BLaER1 (cell line): ENCODE data around the gene CHD9.
"Not testable (repeated sequence)": the region's sequence is repeated elsewhere in the genome, so short reads cannot be mapped to it uniquely, and the experiment has no call there.

Source experiments
- H3K27ac ChIP-seq: shearing (Covaris generic); formaldehyde crosslinking; 2 replicates; pipeline ENCODE4 v1.8.1; 2022
- H3K27me3 ChIP-seq: shearing (Covaris generic); formaldehyde crosslinking; 2 replicates; pipeline ENCODE4 v1.8.1; 2022
- H3K36me3 ChIP-seq: shearing (Covaris generic); formaldehyde crosslinking; 2 replicates; pipeline ENCODE4 v1.8.1; 2022
- H3K4me1 ChIP-seq: shearing (Covaris generic); formaldehyde crosslinking; 2 replicates; pipeline ENCODE4 v1.8.1; 2022
- H3K4me2 ChIP-seq: shearing (Covaris generic); formaldehyde crosslinking; 2 replicates; pipeline ENCODE4 v1.8.1; 2022
- H3K4me3 ChIP-seq: shearing (Covaris generic); formaldehyde crosslinking; 2 replicates; pipeline ENCODE4 v1.8.1; 2022
- H3K9ac ChIP-seq: shearing (Covaris generic); formaldehyde crosslinking; 2 replicates; pipeline ENCODE4 v1.8.1; 2022
- H3K9me3 ChIP-seq: shearing (Covaris generic); formaldehyde crosslinking; 2 replicates; pipeline ENCODE4 v1.8.1; 2022
- H4K20me1 ChIP-seq: shearing (Covaris generic); formaldehyde crosslinking; 2 replicates; pipeline ENCODE4 v1.8.1; 2022
- Cebpa-rat ChIP-seq: shearing (Covaris generic); IDR thresholded peaks from 2 replicates; pipeline ENCODE4 v1.8.1; 2022

CHD9 gene

DNA sequence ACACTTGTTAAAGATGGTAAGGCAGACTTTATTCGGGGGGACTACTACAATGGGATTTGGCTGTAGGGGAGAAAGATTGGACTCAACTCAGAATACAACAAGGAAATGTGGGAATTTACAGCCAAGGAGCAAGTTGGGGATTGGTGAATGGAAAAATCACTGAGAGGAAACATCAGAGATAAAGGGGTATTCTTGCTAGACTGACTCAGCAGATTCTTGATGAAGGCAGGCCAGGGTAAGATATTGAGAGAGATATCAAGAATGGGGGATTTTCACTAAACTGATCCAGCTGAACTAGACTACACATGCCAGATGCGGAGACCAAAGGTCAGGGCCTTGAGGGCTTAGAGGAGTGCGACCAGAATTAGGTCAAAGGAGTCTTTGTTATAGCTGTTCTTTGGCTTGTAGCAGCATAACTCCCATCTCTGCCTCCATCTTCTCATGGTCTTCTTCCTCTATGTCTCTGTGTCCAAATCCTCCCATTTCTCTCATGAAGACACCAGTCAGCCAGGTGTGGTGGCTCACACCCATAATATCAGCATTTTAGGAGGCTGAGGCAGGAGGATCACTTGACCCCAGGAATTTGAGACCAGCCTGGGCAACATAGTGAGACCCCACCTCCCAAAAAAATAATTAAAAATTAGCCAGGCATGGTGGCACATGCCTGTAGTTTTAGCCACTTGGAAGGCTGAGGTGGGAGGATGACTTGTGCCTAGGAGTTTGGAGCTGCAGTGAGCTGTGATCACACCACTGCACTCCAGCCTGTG is 19.4 kb upstream of the CHD9 start:
- Histone ChIP-seq H3K4me3 (no peak overlapping the region), H3K4me1 (peaks cover 6% of the 10 kb centered on the region), H4K20me1 (no peaks in the 10 kb centered on the region), H3K4me2 (no peak overlapping the region), H3K9me3 (peaks cover 15% of the 10 kb centered on the region), H3K36me3 (no peaks in the 10 kb centered on the region), H3K27ac (no peak overlapping the region), H3K9ac (no peak overlapping the region), H3K27me3 (no peaks in the 10 kb centered on the region)
- no peak for TF ChIP-seq Cebpa-rat

DNA sequence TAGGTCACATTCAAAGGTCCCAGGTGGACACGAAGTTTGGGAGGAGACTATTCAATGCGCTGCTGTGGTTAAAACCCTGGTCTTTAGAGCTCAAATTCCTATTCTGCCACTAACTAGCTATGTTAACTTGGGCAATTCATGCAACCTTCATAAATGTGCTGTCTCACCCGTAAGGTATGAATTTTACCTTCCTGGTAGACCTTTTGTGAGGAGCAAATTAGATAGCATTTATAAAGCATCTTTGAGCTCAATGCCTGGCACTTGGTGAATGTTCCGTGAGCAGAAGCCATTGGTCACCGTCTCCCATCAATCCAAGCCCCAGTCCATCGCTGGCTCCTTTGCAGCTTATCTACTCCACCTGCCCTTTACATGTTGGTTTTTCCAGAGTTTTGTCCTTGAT is 18.7 kb upstream of the CHD9 start:
- Histone ChIP-seq H4K20me1 (no peaks in the 10 kb centered on the region), H3K9me3 (peaks cover 15% of the 10 kb centered on the region), H3K36me3 (no peaks in the 10 kb centered on the region), H3K4me2 (no peak overlapping the region), H3K9ac (no peak overlapping the region), H3K27ac (no peak overlapping the region), H3K27me3 (no peaks in the 10 kb centered on the region), H3K4me3 (no peak overlapping the region), H3K4me1 (peaks cover 13% of the 10 kb centered on the region)
- TF ChIP-seq Cebpa-rat: no peak

DNA sequence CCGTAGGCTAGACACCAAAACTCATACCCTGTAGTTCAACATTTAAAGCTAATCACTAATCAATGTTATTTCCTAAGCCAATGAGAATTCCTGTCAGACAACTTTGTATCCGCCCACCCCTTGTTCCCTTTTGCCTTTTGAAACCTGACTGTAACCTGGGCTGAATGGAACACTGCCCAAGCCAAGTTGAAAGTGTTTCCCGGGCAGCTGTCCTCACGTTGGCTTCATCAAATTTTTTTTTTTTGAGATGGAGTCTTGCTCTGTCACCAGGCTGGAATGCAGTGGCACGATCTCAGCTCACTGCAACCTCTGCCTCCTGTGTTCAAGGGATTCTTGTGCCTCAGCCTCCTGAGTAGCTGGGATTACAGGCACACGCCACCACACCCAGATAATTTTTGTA is 18.1 kb upstream of the CHD9 start:
- not testable (repeated sequence) for H3K36me3 ChIP-seq, H3K4me3 ChIP-seq, H3K27me3 ChIP-seq, H4K20me1 ChIP-seq, H3K27ac ChIP-seq, H3K4me2 ChIP-seq, H3K9ac ChIP-seq
- peaks cover 15% of the 10 kb centered on the region for H3K9me3 ChIP-seq
- H3K4me1 ChIP-seq: peaks cover 20% of the 10 kb centered on the region

DNA sequence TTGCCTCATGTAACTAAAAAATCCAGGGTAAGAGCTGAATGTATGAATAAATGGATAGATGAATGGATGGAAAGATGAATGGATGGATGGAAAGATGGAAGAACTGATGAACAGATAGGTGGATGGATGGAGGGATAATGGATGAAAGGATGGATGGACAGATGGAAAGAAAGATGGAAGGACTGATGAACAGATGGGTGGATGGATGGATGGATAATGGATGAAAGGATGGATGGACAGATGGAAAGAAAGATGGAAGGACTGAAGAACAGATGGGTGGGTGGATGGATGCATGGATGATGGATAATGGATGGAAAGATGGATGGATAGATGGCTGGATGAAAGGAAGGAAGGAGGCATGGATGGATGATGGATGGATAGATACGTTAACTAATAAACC is 14.0 kb upstream of the CHD9 start:
- no peak overlapping the region; the same call in 1 of the 2 replicates for H3K9ac ChIP-seq
- no peaks in the 10 kb centered on the region for H3K36me3 ChIP-seq
- no peaks in the 10 kb centered on the region for H3K9me3 ChIP-seq
- H3K4me3 ChIP-seq: peak overlapping the region; percentile 25; the same call in 1 of the 2 replicates
- H3K27me3 ChIP-seq: no peaks in the 10 kb centered on the region
- no peak for TF ChIP-seq Cebpa-rat
- peaks cover 40% of the 10 kb centered on the region for H3K4me1 ChIP-seq
- H4K20me1 ChIP-seq: no peaks in the 10 kb centered on the region
- peak overlapping the region; percentile 82 for H3K27ac ChIP-seq
- peak overlapping the region; percentile 77 for H3K4me2 ChIP-seq

DNA sequence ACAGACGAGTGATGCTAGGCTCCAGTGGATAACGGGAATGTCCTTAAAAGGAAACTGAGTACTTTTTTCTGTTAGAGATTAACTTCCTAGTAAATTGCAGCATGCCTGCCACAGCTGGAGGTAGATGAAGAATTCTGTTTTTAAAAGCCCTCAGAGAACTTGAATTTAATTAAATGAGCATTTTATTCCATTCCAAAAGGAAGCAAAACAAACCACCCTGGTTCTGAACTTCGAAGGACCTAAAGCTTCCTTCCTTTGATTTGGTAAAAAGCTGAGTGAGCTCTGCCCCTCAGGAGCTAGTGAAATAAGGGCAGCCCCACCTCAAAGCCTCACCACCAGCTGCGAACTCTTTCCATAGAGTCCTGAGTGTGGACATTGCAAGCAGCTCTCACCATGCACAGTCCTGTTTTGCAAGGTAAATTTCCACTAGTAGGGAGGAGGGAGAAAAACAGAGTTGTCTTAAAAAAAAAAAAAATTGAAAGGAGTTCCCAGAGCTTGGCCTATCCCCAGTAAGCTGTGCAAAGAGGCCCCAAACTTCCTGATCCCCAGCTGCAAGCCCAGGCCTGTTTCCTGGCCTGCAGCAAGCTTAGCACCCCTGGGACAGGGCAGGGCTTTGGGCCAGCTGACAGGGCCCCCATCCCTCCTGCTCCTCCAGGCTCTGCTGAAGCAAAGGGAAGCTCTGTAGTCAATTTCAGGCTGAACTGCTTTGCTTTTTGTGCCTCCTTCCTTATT is 13.3 kb upstream of the CHD9 start:
- Histone ChIP-seq H3K4me3 (peak overlapping the region; percentile 25), H3K4me1 (peaks cover 40% of the 10 kb centered on the region), H3K36me3 (no peaks in the 10 kb centered on the region), H3K4me2 (peak overlapping the region; percentile 77), H3K27ac (peak overlapping the region; percentile 82), H3K9ac (peak overlapping the region; percentile 49), H3K9me3 (no peaks in the 10 kb centered on the region), H3K27me3 (no peaks in the 10 kb centered on the region), H4K20me1 (no peaks in the 10 kb centered on the region)
- TF ChIP-seq Cebpa-rat: no peak

DNA sequence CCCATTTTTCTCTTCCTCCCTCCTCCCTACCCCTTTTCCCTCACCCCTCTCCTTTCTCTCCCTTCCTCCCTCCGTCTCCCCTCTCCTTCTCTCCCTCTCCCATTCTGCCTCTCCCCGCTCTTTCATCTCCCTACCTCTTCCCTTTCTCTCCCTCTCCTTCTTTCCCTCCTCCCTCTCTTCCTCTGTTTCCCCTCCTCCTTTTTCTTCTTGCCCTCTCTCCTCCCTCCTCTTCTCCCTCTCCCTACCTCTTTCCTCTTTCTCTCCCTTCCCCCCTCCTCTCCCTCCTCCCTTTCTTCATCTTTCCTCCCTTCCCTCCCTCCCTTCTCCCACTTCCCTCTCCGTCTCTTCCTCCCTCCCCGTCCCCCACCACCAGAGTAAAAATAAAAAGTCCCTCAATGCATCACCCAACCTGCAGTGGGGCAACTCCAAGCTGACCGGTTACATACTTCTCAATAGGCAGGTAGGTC is 12.5 kb upstream of the CHD9 start:
- H3K9ac ChIP-seq: peak overlapping the region; percentile 49

DNA sequence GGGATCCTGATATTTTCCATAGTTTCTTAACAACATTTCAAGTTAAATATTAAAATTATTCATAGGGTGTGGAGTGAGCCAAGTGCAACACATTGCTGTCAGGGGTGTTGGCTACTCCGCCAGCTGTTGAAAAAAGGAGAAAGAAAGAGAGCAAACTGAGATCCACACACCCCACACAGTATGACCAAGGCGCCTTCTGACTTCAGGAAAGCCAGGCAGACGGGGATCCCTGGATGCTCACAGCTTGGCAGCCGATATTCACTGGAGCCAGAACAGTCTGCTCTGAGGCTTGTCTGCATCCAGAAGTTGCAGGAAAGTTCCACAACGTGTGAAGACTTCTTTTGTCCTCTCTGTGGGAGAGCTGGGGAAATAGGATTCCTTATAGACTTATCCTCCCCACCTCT is 11.4 kb upstream of the CHD9 start:
- H3K4me1 ChIP-seq: peaks cover 34% of the 10 kb centered on the region
- no peaks in the 10 kb centered on the region for H3K27me3 ChIP-seq
- H4K20me1 ChIP-seq: no peaks in the 10 kb centered on the region
- H3K9me3 ChIP-seq: peaks cover 9% of the 10 kb centered on the region; the same call in 1 of the 2 replicates
- no peak overlapping the region for H3K4me3 ChIP-seq
- no peak for TF ChIP-seq Cebpa-rat
- H3K4me2 ChIP-seq: no peak overlapping the region
- peak overlapping the region; percentile 14; the same call in 1 of the 2 replicates for H3K27ac ChIP-seq
- H3K9ac ChIP-seq: no peak overlapping the region
- H3K36me3 ChIP-seq: no peaks in the 10 kb centered on the region

More for the DNA sequence above, 12.5 kb upstream of the CHD9 start:
- Histone ChIP-seq H3K27ac (peak overlapping the region; percentile 82), H3K4me3 (peak overlapping the region; percentile 25), H4K20me1 (no peaks in the 10 kb centered on the region), H3K9me3 (peaks cover 6% of the 10 kb centered on the region; the same call in 1 of the 2 replicates), H3K27me3 (no peaks in the 10 kb centered on the region), H3K4me1 (peaks cover 39% of the 10 kb centered on the region), H3K36me3 (no peaks in the 10 kb centered on the region), H3K4me2 (peak overlapping the region; percentile 77)
- TF ChIP-seq Cebpa-rat: no peak

DNA sequence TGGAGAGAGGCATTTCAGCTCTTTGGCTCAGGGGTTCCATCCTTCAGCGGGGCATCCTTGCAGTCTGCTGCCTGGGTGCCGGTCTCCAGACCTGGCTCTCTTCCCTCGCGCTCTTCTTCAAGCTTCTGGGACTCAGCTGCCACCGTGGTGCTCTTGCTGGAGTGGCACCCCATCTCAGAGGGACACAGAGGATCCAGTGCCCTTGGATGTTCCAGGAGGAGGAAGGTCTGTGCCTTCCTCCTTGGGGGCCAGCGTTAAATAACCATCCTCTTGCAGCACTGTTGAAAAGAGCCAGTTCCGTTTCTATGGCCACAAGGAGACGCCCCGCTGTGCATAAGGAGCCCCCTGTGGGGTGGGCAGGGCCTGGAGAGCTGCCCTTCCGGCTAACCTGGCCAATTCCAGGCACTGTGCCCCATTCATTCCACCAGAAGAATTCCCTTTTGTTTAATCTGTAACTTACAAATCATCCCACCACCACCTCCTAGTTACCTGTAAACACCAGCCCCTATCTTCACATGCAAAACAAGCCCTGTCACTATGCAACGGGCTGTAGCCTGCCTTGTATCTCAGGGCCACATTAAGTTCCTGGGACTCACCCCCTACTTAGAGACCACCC is 10.7 kb upstream of the CHD9 start:
- Histone ChIP-seq H3K27ac (0 out of 2 replicates have a peak overlapping the region, but pooled peaks have one; percentile 14), H3K9me3 (peaks cover 9% of the 10 kb centered on the region; the same call in 1 of the 2 replicates), H3K9ac (no peak overlapping the region), H3K4me3 (no peak overlapping the region), H4K20me1 (no peaks in the 10 kb centered on the region), H3K36me3 (no peaks in the 10 kb centered on the region), H3K4me2 (no peak overlapping the region), H3K27me3 (no peaks in the 10 kb centered on the region), H3K4me1 (peaks cover 34% of the 10 kb centered on the region)
- no peak for TF ChIP-seq Cebpa-rat

DNA sequence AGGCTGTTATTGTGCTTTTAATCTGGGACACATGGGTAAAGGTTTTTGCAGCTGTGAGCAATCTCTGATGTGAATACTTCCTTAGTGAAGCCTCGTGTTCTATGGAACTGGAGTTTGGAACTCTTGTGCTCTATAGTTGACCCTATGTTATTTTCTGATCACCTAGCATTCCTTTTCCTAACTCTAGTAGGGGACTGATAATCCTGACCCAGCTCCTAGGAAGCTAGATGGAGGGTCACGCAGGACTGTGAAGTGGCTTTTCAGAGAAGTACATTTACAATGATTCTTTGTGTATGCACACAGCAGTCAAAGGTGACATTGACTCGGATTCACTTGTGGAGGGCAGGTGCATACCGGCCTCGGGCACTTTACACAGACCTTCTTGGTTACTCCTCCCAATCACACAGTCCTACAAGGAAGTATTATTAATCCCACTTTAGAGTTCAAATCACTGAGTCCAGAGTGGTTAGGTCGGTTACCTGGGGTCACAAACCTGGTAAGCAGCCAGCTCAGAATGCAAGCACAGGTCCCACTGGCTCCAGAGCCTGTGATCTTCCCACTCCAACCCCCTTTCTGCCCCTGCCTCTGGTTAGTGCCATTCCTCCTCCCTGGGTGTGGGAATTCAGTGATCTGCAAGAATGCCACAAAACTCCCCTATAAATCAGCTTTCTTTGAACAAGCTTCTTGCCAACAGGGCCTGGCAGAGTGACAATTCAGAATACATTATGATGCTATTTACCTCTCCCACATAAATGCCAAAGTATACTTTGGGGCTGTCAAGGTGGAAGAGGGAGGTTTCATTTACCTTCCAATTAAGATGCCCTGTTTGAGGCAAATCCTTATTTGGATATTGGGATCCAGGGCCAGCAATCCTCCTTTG is 9.2 kb upstream of the CHD9 start:
- no peaks in the 10 kb centered on the region for H4K20me1 ChIP-seq
- no peak overlapping the region for H3K4me2 ChIP-seq
- no peaks in the 10 kb centered on the region for H3K27me3 ChIP-seq
- no peak overlapping the region for H3K4me3 ChIP-seq
- peaks cover 9% of the 10 kb centered on the region; the same call in 1 of the 2 replicates for H3K9me3 ChIP-seq
- H3K36me3 ChIP-seq: no peaks in the 10 kb centered on the region
- no peak for TF ChIP-seq Cebpa-rat
- peaks cover 31% of the 10 kb centered on the region for H3K4me1 ChIP-seq
- H3K27ac ChIP-seq: no peak overlapping the region
- H3K9ac ChIP-seq: no peak overlapping the region

DNA sequence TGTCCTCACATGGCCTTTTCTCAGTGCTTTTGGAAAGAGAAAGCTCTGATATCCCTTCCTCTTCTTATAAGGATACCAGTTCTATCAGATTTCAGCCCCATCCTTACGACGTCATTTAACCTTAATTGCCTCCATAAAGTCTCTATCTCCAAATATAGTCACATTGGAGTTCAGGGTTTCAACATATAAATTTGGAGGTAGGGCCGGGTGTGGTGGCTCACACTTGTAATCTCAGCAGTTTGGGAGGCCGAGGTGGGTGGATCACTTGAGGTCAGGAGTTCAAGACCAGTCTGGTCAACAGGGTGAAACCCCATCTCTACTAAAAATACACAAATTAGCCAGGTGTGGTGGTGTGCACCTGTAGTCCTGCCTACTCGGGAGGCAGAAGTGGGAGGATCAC is 7.3 kb upstream of the CHD9 start:
- H3K27ac ChIP-seq, H3K4me2 ChIP-seq, H3K27me3 ChIP-seq, H3K36me3 ChIP-seq, H4K20me1 ChIP-seq, H3K9ac ChIP-seq, H3K4me3 ChIP-seq, H3K9me3 ChIP-seq: not testable (repeated sequence)
- peaks cover 16% of the 10 kb centered on the region for H3K4me1 ChIP-seq
